Measurements from ENCODE around the gene TUT1. TPM values are rescaled to one million over a fixed set of nuclear protein-coding genes. Genes with fewer than 3 reads are reported as not detected.
"Not testable (repeated sequence)": the region's sequence is repeated elsewhere in the genome, so short reads cannot be mapped to it uniquely, and the experiment has no call there.

The TUT1 gene
- total RNA-seq, 1 donor from 2014 or later: 13.7 TPM

DNA sequence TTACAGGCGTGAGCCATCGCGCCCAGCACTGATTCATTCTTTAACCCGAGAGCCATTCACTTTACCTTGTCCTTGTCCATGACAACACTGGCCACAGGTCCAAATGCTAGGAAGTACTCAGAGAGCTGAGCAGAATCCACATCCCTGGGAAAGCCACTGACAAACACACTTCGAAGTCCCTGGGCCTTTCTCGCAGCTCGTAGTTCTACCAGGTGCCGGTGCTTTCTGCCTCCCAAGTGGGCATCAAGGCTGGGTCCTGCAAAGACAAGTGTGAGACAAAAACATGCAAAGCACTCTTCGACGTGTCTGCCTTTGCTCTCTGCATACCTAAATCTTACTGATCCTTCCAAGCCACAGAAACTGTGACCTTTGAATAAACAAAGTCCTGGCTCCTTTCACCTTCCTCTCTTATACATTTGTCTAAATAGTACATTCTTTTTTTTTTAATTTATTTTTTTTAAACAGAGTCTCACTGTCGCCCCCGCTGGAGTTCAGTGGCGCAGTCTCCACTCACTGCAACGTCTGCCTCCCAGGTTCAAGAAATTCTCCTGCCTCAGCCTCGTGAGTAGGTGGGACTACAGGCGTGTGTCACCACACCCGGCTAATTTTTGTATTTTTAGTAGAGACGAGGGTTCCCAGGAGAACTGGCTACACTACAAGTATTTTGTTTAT is 2.2 kb downstream of the TUT1 start:
- intact Hi-C loops (cut with DNase I): no loop called here
- DNase-seq (ENCODE audit: missing footprints) (no peak), ATAC-seq (no peak)

- DNase-seq (ENCODE audit: missing footprints); intact Hi-C loops (cut with DNase I); ATAC-seq: not testable (repeated sequence)
These were observed 6.0 kb downstream of the TUT1 start for GRCh38 chr11:62585356-62585755.

DNA sequence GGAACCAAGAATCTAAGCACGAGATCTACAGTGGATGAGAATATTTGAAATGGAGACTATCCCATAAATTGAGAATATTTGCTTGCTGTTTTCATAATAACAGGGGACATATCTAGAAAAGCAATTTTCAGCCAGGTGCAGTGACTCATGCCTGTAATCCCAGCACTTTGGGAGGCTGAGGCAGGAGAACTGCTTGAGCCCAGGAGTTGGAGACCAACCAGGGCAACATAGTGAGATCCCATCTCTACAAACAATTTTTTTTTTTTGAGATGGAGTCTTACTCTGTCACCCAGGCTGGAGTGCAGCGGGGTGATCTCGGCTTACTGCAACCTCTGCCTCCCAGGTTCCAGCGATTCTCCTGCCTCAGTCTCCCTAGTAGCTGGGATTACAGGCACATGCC is 9.6 kb downstream of the TUT1 start:
- ATAC-seq; intact Hi-C loops (cut with DNase I); DNase-seq (ENCODE audit: missing footprints): not testable (repeated sequence)

DNA sequence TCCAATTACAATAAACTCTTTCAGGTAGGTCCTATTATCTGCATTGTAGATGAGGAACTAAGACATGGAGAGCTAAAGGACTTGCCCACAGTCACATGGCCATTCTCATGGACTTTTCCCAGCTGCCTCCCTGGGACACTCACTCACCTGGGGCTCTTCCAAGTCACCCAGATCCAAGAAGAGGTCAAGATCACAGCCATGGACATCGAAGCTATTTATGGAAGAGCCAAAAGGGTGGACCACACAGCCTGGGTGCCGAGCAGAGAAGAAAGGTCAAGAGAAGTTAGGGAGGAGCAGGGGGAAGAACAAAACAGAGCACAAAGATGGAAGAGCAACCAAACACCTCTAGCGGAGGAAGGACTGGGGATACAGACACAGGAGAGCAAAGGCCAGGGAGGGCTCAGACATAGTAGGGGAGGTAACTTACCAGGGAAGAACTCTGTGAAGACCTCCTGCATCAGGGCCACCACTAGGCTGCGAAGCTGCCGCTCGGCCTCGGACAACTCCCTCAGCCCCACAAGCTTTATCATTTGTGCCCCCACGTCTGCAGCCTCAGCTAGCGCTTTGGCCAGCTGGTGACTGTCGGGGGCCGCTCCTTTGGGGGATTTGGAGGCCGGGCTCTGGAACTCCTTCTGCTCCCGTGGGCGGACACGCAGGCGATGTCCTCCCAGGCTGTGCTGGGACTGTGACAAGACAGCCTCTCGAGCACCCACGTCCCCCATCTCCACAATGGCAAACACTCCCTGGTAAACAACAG is 10.2 kb downstream of the TUT1 start:
- ATAC-seq: no peak
- no peak for DNase-seq (ENCODE audit: missing footprints)
- intact Hi-C loops (cut with DNase I): no loop called here

GRCh38 chr11:62579252-62579651 is 12.1 kb downstream of the TUT1 start:
- DNase-seq (ENCODE audit: missing footprints): no peak
- ATAC-seq: no peak
- intact Hi-C loops (cut with DNase I): no loop called here

DNA sequence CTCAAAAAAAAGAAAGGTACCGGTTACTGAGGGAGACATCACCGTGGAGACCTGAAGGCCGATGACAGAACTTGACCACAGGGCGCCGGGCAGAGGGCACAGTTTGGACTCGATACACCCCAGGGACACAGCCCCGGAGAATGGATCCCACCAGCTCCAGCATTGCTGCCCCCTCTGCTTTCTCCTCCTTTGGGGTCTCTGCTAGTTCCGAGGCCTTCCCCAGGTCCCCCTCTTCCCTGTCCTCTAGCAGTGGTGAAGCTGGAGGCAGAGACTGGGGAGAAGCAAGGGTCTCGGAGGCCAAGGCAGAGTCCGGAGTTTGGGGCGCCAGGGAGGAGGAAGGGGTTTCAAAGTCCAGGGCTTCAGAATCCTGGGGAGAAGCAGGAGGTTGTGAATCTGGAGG is 12.8 kb downstream of the TUT1 start:
- DNase-seq (ENCODE audit: missing footprints) (no peak), ATAC-seq (no peak)
- intact Hi-C loops (cut with DNase I): no loop called here

GRCh38 chr11:62577046-62577714 is 14.1 kb downstream of the TUT1 start:
- intact Hi-C loops (cut with DNase I): no loop called here
- ATAC-seq: no peak
- no peak for DNase-seq (ENCODE audit: missing footprints)

DNA sequence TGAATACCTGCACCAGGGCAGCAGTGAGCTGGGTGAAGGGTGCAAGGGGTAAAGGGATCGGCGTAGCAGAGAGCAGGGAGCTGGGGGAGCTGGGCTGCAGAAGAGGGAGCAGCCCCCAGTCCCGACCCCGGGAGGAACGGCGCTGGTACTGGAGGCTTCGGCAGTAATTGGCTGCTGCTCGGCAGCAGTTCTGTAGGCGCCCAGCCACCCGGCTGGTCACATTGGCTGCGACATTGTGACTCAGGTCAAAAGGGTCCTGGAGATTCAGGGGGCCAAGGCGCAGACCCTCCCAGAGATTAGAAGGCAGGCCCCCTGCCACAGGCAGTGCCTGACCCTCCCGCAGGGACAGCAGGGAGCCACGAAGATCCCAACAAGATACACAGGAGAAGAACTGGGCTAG is 15.5 kb downstream of the TUT1 start:
- no peak for ATAC-seq
- intact Hi-C loops (cut with DNase I): no loop called here
- DNase-seq (ENCODE audit: missing footprints): no peak

- intact Hi-C loops (cut with DNase I): no loop called here
- DNase-seq (ENCODE audit: missing footprints) (peak; percentile 73), ATAC-seq (no peak)
These were observed 16.2 kb downstream of the TUT1 start for GRCh38 chr11:62575156-62575555.

DNA sequence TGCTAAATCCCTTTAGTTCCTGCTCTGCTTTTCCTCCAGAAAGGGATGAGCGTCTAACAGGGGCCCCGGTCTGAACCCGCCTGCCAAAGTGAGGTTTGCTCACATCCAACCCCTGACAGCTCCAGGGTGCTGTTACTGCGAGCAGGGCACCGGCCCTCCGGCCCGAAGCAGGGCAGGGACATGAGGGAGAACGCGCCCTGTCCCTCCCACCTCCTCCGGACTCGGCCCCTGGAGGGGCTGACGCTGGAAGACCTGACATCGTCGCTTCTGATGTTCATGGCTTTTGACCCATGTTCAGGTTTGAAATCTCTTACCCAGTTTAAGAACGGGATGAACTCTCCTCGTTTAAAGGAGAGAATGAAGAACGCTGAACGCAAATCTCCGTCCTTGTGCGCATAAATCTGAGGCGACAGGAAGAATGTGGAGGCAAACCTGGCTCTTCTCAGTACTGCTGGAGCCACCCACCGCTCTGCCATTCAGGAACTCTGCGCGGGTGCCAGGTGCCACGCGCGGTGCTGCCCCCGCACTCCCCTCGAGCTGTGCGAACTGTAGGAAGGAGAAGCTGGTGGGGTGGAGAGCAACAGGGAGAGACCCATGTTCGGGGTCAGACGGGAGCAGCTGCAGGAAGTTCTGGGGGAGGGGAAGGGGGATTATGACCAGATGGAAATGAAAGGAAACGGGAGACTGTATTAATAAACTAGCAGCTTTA is 16.8 kb downstream of the TUT1 start:
- intact Hi-C loops (cut with DNase I): no loop called here
- ATAC-seq: peak; percentile 20
- DNase-seq (ENCODE audit: missing footprints): peak; percentile 82

- DNase-seq (ENCODE audit: missing footprints) (peak; percentile 98), ATAC-seq (peak; percentile 98)
- intact Hi-C loops (cut with DNase I): no loop called here
These were observed 17.5 kb downstream of the TUT1 start, which contains the start of gene EEF1G for GRCh38 chr11:62573592-62574362. EEF1G (minus strand) TSS chr11:62573891; CDS start chr11:62573842, 49 bp downstream.

GRCh38 chr11:62573006-62573591 is 18.2 kb downstream of the TUT1 start:
- intact Hi-C loops (cut with DNase I): no loop called here
- ATAC-seq (no peak), DNase-seq (ENCODE audit: missing footprints) (no peak)

DNA sequence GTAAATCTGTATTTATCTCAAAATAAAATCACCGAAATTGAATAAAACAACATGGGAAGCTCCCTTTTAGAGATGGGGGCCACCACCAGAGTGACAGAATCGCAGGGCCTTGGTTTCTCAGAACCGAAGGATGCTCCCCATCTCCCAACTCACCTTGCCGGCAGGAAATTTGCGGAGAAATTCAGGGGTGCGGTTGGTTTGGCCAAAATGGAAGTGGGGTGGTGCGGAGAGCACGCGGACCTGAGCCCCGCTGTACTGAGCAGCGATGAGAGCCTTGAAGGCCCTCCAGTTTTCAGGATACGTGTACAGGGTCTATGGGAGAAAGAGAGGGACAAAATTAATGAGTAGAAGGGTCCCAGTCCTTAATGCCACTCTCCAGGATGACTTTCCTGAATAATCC is 18.9 kb downstream of the TUT1 start:
- intact Hi-C loops (cut with DNase I): no loop called here
- no peak for DNase-seq (ENCODE audit: missing footprints)

GRCh38 chr11:62571493-62571892 is 19.8 kb downstream of the TUT1 start:
- DNase-seq (ENCODE audit: missing footprints); ATAC-seq; intact Hi-C loops (cut with DNase I): not testable (repeated sequence)

More for the DNA sequence above, 18.9 kb downstream of the TUT1 start:
- ATAC-seq: no peak

- DNase-seq (ENCODE audit: missing footprints); intact Hi-C loops (cut with DNase I); ATAC-seq: not testable (repeated sequence)
These were observed 20.4 kb downstream of the TUT1 start for GRCh38 chr11:62570903-62571302.

GRCh38 chr11:62569611-62570010 is 21.7 kb downstream of the TUT1 start:
- intact Hi-C loops (cut with DNase I): no loop called here
- DNase-seq (ENCODE audit: missing footprints) (no peak), ATAC-seq (no peak)

DNA sequence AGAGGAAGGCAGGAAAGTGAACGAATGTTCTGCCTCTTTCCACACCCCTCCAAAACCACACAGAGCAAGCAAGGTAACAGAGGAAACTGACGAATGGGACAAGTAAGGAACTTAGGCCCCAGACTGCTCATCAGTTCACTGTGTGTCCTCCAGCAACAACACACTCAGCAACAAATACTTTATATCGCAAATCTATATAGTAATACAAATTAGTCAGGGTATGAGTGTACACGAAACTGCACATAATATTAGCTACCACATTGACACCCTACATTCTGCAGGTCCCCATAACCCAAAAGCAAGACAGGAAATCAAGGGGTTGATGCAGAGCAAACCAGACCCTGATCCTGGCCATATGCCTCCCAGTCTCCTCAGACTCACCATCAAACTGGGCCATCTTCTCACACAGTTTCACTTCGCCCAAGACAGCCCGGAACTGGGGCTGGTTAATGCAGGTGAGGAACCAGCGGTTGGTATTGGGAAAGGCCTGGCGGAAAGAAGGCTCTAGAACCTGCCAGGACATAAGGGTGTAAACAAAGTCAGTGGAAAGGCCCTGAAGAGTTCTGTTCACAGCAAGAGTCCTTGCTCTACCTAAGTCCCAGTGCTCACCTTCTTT is 24.2 kb downstream of the TUT1 start:
- no peak for ATAC-seq
- DNase-seq (ENCODE audit: missing footprints): no peak
- intact Hi-C loops (cut with DNase I): no loop called here

DNA sequence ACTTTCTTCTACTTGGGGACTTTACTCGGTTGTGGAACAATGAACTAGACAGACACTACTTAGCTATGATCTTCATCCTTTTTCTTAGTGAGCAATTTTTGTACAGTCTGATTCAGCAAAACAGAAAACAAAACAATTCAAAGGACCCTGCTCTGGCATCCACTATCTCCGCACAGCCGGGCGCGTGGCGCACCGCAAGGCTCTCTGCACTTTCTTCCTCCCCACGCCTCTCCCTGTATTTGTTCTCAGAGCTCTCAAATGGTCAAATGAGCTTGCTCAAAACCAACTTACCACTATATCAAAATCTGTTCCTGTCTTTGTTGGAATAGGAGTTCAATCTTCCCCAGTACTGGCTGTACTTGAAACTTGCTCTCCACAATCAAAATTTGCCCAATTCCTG is 25.1 kb downstream of the TUT1 start:
- DNase-seq (ENCODE audit: missing footprints) (no peak), ATAC-seq (no peak)
- intact Hi-C loops (cut with DNase I): no loop called here

Measured in Right ventricle myocardium inferior (tissue), 1 donor.